NCI-H146 treated with DMSO at 0.1 percent for 48 hours (cell line): ENCODE data around the gene SCP2.

Experiments
- DNase-seq: peaks from one replicate; lab custom pipeline; 2025; ENCODE audit not compliant: unreplicated experiment; lab: John Stamatoyannopoulos, UW

SCP2 gene

DNA sequence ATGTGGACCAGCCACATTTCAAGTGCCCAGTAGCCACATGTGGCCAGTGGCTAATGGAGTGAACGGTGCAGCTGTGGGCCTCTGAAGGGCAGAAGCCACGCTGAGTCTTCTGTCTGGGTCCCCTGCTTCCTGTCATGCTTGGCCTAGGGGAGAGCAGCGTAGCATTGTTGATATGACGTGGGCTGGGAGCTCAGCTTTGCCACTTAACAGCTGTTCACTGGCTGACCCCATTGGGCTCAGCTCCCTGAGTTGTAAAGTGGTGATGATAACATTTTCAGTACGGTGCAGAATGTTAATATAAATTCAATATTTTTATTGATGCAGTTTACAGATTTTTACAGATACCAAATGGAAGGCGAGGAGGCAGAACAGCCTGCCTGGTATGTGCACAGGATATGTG, 139.4 kb downstream of the SCP2 start:
- DNase-seq = no peak

- no peak for DNase-seq
Measured at GRCh38 chr1:53066891-53067738, 140.0 kb downstream of the SCP2 start.

GRCh38 chr1:53067886-53068285, 140.8 kb downstream of the SCP2 start:
- DNase-seq = no peak

DNA sequence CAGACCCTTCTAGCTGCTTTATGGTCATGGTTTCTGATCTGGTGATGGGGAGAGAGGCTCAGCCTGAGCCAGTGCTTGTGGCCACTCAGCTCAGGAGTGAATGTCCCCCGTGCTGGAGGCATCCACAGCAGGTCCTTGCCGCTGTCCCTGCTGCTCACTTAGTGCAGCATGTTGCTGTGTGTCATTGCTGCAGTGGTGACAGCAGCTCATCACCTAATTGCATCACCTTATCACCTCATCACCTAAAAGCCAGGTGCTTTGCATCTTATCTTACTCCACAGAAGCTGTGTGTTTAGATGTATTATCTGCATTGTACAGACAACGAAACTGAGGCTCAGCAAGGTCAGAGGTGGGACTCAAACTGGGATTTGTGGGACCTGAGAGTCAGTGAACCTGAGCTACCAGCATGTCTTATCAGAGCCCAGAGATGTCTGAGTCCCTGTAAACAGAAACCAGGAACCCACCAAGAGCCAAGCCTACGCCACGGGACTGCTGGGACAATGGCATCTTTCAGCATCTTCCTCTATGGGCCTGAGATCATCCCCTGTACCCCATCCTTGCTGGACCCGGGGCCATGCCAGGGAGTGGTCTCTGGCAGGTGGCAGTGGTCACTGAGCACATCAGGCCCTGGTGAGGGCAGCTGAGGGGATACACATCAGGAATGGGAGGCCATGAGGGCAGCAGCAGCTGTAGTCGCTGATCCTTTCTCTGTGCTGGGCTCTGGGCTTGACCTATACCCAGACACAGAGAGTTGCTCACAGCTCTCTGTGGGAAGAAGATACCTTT, 141.4 kb downstream of the SCP2 start:
- no peak for DNase-seq

GRCh38 chr1:53069265-53069662, 142.2 kb downstream of the SCP2 start:
- no peak for DNase-seq

DNA sequence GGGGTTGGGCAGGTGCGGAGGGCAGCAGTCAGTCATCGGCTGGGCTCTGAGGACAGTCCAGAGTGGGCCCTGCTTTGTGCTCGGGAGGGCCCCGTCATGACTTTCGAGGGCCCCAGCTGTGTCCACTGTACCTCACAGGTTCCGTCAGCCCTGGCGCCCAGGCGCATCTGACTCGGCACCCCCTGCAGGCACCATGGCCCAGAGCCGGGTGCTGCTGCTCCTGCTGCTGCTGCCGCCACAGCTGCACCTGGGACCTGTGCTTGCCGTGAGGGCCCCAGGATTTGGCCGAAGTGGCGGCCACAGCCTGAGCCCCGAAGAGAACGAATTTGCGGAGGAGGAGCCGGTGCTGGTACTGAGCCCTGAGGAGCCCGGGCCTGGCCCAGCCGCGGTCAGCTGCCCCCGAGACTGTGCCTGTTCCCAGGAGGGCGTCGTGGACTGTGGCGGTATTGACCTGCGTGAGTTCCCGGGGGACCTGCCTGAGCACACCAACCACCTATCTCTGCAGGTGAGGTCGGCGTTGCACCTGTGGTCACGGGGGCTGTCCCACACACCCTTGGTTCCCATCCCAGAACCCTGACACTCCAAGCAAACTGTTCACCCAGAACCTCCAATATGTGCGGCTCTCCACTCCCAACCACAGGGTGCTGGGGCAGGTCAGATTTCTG, 142.7 kb downstream of the SCP2 start:
- no peak for DNase-seq

DNA sequence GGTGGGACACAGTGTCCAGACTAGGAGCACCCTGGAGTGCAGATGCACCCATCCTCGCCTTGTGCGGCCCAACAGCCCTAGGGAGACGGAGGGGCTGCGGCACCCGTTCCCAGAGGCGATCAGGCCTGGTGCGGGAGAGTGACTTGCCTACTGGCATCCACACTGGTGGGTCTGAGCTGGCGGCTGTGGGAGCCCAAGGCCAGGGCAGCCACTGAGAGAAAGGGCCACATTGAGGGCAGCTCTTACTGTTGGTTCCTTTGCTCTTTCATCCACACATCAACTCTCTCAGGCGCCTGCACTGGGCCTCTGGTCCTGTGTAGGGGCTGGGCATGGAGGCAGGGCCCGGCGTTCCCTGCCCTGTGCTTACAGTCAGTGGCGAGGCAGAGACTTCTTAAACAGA, 143.5 kb downstream of the SCP2 start:
- DNase-seq = no peak

GRCh38 chr1:53071167-53071865, 144.2 kb downstream of the SCP2 start:
- DNase-seq = no peak

- no peak for DNase-seq
Measured at GRCh38 chr1:53071915-53072314, 144.8 kb downstream of the SCP2 start.

DNA sequence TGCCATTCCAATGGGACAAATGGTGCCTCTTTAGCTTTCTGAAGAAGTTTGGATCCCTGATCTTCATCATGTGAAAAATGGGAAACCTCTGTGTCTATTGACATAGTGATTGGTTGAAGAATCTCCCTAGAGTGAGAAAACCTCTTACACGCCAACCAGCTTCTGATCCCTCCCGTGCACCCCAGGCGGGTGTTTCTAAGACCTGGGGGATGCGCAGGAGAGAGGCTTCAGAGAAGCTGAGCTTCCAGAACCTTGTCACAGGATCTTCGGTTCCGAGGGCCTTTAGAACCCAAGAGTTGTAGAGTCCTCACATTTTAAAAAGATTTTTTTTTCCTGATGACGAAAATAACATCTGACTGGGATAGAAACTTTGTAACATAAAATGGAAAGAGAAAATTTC, 146.2 kb downstream of the SCP2 start:
- no peak for DNase-seq

DNA sequence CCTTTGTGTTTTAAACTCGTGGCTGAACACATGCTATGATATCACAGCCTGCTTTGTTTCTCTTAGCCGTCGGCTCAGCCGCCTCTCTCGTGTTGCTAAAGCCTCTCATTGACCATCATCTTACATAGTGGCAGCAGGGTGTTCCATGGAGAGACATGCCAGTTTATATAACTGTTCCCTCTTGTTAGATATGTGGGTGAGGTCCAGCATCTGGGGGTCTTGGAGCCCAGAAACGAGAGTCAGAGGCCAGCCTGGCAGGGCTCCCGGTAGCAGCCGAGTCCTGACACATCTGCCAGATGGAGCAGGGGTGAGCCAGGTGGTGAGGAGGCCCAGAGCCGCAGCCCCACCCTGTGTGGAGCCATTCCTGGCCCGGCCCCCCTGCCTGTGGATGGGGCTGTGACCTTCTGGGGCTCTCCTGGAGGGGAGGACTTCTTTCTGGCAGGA, 146.8 kb downstream of the SCP2 start:
- DNase-seq = no peak

DNA sequence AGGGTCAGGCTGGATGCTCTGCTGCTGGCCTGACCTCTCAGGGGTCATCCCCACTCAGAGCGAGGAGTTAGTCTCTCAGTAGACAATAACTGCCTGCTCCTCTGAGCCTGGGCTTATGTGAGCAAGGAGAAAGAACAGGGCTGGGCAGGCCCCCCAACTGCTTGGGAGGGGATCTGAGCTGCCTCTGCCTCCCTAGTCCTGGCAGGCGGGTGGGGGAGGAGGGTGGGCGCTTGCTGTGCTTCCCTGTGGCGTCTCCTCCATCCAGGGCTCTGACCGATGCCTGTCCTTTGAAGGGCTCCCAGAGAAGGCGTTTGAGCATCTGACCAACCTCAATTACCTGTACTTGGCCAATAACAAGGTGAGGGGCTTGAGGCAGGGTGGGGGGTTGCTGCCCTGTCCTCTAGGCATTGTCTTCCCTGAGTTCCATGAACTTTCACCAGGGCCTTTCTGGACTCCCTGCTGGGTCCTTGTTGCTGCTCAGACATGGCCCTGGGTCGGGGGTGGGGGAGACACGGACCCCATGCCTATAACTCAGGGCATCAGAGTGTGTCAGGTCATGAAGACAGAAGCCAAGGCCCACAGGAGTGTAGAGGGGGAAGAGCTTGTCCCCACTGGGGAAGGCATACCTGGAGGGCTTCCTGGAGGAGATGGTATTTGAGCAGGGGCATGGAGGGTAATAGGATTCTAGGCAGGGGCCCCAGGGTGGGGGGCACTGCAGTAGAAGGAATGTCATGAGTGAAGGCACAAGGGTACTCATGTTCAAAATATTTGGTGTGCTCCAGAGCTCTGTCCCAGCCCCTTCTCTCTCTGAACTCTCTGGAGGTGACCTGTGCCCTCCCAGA, 147.5 kb downstream of the SCP2 start:
- no peak for DNase-seq

DNA sequence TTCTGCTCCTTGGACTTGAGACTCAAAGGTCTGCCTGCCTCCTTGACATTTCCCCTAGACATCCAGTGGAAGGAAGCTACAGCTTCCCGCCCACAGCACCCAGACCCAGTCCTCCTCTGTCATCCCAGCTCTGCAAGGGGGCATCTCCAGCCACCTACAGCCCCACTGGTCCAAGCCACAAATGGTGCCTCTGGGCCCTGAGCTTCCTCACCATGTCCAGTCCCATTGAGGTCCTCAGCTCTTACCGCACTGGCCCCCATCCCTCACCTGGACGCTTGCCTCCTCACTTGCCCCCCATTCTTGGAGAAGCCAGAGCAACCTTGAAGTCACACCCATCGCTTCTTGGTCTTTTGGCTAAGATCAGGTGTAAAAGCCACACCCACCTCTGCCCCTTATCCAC, 148.1 kb downstream of the SCP2 start:
- no peak for DNase-seq

GRCh38 chr1:53075761-53076163, 148.7 kb downstream of the SCP2 start:
- no peak for DNase-seq

DNA sequence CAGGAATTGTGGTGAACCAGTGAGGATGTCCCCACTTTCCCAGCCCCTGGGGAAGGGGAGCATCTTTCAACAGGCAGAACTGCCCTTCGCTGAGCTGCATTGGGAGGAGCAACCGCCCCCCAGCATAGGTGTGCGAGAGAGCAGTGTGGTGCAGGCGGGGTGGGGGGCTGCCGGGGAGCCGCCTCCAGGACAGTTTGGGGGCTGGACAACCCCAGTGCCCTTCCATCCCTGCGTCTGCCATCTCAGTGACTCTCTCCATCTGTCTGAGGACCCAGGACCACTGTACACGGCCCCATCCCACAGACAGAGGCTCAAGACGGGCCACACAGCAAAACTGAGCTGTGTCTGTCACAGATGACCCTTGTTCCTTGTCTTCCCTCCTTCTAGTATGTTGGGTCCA, 149.1 kb downstream of the SCP2 start:
- no peak for DNase-seq

DNA sequence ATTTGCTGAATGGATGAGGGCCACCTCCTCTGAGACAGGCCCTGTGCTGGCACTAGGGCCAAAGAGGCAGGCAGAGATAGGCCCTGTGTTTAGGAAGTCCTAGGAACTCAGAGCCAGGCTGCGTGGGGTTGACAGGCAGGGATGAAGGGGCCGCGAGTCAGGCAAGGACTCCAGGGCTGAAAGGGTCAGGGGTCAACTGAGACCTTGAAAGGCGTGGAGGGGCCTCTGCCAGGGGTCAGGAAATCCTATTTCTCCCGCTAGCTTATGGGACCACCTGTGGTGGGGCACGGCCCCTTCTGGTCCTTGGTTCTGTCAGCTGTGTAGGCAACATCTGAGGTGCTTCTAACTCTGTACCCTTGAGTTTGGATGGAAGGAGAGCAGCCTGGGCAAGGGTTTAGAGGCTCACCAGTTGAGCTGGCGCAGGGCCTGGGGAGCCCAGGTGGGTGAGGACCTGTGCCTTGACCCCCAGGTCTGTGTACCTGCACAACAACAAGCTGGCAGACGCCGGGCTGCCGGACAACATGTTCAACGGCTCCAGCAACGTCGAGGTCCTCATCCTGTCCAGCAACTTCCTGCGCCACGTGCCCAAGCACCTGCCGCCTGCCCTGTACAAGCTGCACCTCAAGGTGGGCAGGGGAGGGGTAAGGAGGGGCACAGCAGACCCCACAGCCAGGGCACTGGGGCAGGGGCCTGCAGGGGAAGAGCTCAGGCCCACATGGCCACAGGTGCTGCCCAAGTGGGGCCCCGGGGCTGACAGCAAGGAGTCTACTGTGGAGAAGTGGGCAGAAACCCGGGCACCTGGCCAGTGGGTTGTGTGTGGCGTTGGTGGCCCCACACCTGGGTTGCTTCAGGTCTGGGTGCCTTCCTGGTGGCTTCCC, 149.9 kb downstream of the SCP2 start:
- DNase-seq = no peak

- no peak for DNase-seq
Measured at GRCh38 chr1:53077599-53077965, 150.5 kb downstream of the SCP2 start.

- no peak for DNase-seq
Measured at GRCh38 chr1:53078333-53079101, 151.4 kb downstream of the SCP2 start.

DNA sequence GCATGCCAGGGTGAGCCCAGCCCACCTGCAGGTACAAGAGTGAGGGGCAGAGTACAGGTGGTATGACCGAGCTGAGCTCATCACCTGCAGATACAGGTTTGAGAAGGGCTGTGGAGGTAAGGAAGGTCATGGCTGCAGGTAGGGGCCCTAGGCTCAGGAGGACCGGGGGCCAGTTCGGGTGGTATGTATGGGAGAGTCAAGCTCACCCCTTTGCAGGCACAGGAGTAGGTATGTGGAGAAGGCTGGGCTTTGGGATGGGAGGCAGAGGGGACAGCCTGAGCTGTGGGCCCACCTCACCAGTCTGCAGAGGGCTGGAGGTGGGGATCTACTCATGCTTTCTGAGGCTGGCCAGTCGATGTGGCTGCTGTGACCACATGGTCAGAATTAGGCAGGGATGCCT, 152.2 kb downstream of the SCP2 start:
- DNase-seq = no peak
